Measurements from ENCODE around the gene OTC.

The OTC gene

DNA sequence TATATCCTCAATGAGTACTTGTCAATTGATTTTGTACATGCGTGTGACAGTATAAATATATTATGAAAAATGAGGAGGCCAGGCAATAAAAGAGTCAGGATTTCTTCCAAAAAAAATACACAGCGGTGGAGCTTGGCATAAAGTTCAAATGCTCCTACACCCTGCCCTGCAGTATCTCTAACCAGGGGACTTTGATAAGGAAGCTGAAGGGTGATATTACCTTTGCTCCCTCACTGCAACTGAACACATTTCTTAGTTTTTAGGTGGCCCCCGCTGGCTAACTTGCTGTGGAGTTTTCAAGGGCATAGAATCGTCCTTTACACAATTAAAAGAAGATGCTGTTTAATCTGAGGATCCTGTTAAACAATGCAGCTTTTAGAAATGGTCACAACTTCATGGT is at the start of gene OTC:
Gene OTC, plus strand, starts transcription at position 243 of the 400 bp plus-strand sequence. Its CDS starts 93 bp downstream, at position 336.
- no peak for DNase-seq (ENCODE audit: low spot score)
- TF ChIP-seq, protein P1, sequence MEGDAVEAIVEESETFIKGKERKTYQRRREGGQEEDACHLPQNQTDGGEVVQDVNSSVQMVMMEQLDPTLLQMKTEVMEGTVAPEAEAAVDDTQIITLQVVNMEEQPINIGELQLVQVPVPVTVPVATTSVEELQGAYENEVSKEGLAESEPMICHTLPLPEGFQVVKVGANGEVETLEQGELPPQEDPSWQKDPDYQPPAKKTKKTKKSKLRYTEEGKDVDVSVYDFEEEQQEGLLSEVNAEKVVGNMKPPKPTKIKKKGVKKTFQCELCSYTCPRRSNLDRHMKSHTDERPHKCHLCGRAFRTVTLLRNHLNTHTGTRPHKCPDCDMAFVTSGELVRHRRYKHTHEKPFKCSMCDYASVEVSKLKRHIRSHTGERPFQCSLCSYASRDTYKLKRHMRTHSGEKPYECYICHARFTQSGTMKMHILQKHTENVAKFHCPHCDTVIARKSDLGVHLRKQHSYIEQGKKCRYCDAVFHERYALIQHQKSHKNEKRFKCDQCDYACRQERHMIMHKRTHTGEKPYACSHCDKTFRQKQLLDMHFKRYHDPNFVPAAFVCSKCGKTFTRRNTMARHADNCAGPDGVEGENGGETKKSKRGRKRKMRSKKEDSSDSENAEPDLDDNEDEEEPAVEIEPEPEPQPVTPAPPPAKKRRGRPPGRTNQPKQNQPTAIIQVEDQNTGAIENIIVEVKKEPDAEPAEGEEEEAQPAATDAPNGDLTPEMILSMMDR (IDR thresholded peaks at IDR 0.05; ENCODE audit: extremely low read depth, missing control alignments) = no peak

DNA sequence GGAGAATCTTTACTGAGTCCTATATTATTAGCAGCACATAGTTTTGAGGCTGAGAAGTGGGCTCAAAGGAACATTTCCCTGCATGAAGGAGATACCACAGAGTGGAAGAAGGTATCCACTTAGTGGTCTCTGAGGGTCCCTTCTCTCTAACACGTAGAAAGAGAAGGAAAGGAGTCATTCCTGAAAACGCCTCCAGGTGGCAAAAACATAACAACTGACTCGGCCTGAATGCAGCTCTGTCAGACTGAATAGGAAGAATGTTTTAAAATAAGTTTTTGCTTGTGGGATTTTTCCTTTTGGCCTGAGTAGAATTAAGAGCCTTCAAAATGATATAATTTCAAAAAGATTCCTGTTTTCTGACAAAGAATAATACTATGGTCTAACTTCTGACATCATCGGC is 48.4 kb upstream of the OTC start:
- TF ChIP-seq, protein P1 (IDR thresholded peaks at IDR 0.05; ENCODE audit: extremely low read depth, missing control alignments) = no peak
- no peak for DNase-seq (ENCODE audit: low spot score)

DNA sequence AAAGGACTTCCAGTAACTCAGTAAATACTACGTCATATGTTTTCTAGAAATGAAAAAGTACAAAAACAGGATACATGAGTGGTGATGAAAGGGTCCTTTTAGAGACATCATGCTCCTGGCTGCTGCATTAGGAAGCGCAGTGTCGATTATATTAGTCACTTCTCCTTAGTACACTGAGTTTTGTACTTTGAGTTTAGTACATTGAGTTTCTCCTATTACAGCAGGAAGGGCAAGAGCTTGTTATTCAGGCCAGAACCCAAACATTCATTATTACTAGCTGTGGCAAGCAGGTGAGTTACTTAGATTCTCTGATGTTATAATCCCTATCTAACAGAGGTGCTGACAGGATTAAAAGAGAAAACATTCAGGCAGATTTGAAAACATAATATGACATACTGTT is 46.4 kb upstream of the OTC start:
- TF ChIP-seq, protein P1 (IDR thresholded peaks at IDR 0.05; ENCODE audit: extremely low read depth, missing control alignments) = no peak
- no peak for DNase-seq (ENCODE audit: low spot score)

DNA sequence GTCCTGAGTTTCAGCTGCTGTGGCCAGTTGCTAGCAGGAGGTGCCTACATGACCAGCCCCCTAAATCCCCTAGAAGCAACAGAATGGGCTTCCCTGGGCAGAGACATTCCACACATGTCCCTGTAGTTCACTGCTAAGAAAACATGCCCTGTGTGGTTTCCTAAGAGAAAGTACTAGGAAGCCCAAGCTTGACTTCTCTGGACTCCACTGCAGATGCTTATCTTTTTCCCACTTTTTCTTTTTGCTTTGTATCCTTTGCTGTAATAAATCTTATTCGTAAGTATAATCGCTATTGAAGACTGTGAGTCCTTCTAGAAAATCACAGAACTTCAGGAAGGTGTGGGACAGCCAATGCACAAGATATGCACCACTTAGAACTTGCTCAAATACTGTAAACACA is 40.7 kb upstream of the OTC start:
- TF ChIP-seq, protein P1 (IDR thresholded peaks at IDR 0.05; ENCODE audit: extremely low read depth, missing control alignments) = no peak
- no peak for DNase-seq (ENCODE audit: low spot score)

DNA sequence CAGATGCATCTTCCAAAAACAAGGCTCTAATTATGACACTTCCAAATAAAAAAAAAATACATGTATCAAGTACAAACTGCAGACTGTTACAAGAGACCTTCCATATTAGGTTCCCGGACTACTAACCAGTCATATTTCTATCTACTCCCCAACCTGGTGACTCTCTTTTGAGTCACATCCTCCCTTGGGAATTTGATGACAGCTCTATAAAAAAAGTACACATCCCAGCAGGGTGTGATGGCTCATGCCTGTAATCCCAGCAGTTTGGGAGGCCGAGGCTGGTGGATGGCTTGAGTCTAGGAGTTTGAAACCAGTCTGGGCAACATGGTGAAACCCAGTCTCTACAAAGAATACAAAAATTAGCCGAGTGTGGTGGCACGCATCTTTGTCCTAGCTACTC is 40.0 kb upstream of the OTC start:
- TF ChIP-seq, protein P1 (IDR thresholded peaks at IDR 0.05; ENCODE audit: extremely low read depth, missing control alignments) = no peak
- DNase-seq (ENCODE audit: low spot score) = no peak

DNA sequence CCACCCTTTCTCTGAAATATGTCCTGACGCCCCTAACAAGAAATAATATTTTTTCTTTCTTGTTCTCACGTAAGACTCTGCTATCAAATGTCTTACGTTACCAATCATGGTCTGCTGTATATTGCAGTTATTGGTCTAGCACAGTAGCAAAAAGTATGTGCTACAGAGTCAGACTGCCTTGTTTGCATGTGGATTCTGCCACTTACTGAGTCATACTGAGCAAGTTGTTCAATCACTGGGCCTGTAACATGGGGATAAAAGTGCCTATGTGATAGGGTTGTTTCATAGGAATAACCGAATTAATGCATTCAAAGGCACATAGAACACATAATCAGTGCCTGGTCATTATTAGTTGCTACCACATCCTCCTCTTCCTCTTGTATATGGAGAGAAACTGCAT is 39.2 kb upstream of the OTC start:
- no peak for DNase-seq (ENCODE audit: low spot score)
- TF ChIP-seq, protein P1 (IDR thresholded peaks at IDR 0.05; ENCODE audit: extremely low read depth, missing control alignments) = no peak

DNA sequence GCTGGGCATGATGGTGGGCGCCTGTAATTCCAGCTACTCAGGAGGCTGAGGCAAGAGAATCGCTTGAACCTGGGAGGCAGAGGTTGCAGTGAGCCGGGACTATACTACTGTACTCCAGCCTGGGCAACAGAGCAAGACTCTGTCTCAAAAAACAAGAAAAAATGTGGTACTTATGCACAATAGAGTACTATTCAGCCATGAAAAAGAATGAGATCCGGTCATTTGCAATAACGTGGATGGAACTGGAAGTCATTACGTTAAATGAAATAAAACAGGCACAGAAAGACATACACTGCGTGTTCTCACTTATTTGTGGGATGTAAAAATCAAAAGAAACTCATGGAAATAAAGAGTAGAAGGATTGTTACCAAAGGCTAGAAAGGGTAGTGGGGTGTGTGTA is 37.2 kb upstream of the OTC start:
- TF ChIP-seq, protein P1 (IDR thresholded peaks at IDR 0.05; ENCODE audit: extremely low read depth, missing control alignments) = no peak
- no peak for DNase-seq (ENCODE audit: low spot score)
